IMR-90 (cell line): Measurements from ENCODE around the gene MDM4. TPM values are rescaled to one million over a fixed set of nuclear protein-coding genes. Genes with fewer than 3 reads are reported as not detected.

Source experiments
- ATAC-seq: fragments of 200-7000 bp; cut with Tn5 transposase; 2 replicates; pipeline ENCODE4 v1.9.1; 2020; ENCODE audit warnings: low read depth, mild to moderate bottlenecking, moderate library complexity
- BruUV-seq: library from RNA; stranded (reverse); fragments of 400-500 nt; replicated peaks from 2 replicates; lab custom pipeline; 2021; lab: Mats Ljungman, UMichigan
- CTCF ChIA-PET: fragments of 300-600 bp; formaldehyde crosslinking; extraction: SDS; loops from one replicate; lab custom pipeline; 2021; ENCODE audit warnings: antibody characterized with exemption; lab: Yijun Ruan, JAX
- POLR2A ChIA-PET: fragments of 300-600 bp; sonication (Branson Sonifier 250); formaldehyde crosslinking; loops from one replicate; lab custom pipeline; 2022; ENCODE audit warnings: antibody characterized with exemption; ENCODE audit not compliant: unreplicated experiment; lab: Charles Lee
- DNase-seq: peaks from one replicate; pipeline ENCODE4 v3.0.0; 2013
- H2AFZ ChIP-seq: replicated peaks from 2 replicates; pipeline ENCODE3; 2013; ENCODE audit warnings: low read length, mild to moderate bottlenecking; ENCODE audit not compliant: poor library complexity
- H2AK5ac ChIP-seq: 2 replicates; pipeline ENCODE4 v1.6.1; 2013; ENCODE audit warnings: low read depth, low read length, inconsistent platforms
- H2AK9ac ChIP-seq: replicated peaks from 2 replicates; pipeline ENCODE3; 2013; ENCODE audit warnings: mild to moderate bottlenecking, low read depth, low read length, moderate library complexity; ENCODE audit not compliant: poor library complexity
- H2BK120ac ChIP-seq: 2 replicates; pipeline ENCODE4 v1.6.1; 2013; ENCODE audit warnings: low read depth, low read length, inconsistent platforms
- H2BK15ac ChIP-seq: 3 replicates; pipeline ENCODE4 v1.6.1; 2013; ENCODE audit warnings: low read depth, low read length, inconsistent platforms
- H2BK20ac ChIP-seq: 2 replicates; pipeline ENCODE4 v1.6.1; 2013; ENCODE audit warnings: low read depth, mild to moderate bottlenecking, inconsistent platforms, low read length, moderate library complexity
- H2BK5ac ChIP-seq: 2 replicates; pipeline ENCODE4 v1.6.1; 2013; ENCODE audit warnings: mild to moderate bottlenecking, low read depth, low read length, inconsistent platforms; ENCODE audit not compliant: poor library complexity, severe bottlenecking
- H3K14ac ChIP-seq: replicated peaks from 2 replicates; pipeline ENCODE4 v1.6.1; 2013; ENCODE audit warnings: low read depth, low read length, inconsistent platforms
- H3K18ac ChIP-seq: 2 replicates; pipeline ENCODE4 v1.6.1; 2013; ENCODE audit warnings: low read depth, low read length, control low read depth
- H3K23ac ChIP-seq: 2 replicates; pipeline ENCODE4 v1.6.1; 2013; ENCODE audit warnings: low read depth, low read length, inconsistent platforms
- H3K27ac ChIP-seq: 2 replicates; pipeline ENCODE4 v1.5.1; 2013; ENCODE audit warnings: mild to moderate bottlenecking, control low read depth, low read length; ENCODE audit not compliant: insufficient read depth
- H3K27me3 ChIP-seq: 2 replicates; pipeline ENCODE4 v1.6.1; 2013; ENCODE audit warnings: low read length; ENCODE audit not compliant: control insufficient read depth, insufficient read depth
- H3K36me3 ChIP-seq: 2 replicates; pipeline ENCODE4 v1.6.1; 2013; ENCODE audit warnings: low read length, mixed read lengths; ENCODE audit not compliant: control insufficient read depth, insufficient read depth
- H3K4ac ChIP-seq: 2 replicates; pipeline ENCODE4 v1.6.1; 2013; ENCODE audit warnings: low read depth, low read length, inconsistent platforms
- H3K4me1 ChIP-seq: 2 replicates; pipeline ENCODE4 v1.6.1; 2013; ENCODE audit warnings: low read length, mixed read lengths; ENCODE audit not compliant: control insufficient read depth, insufficient read depth
- H3K4me2 ChIP-seq: 2 replicates; pipeline ENCODE4 v1.6.1; 2013; ENCODE audit warnings: low read depth, mild to moderate bottlenecking, control low read depth, low read length, moderate library complexity
- H3K4me3 ChIP-seq: 2 replicates; pipeline ENCODE4 v1.5.1; 2013; ENCODE audit warnings: low read depth, mild to moderate bottlenecking, control low read depth, low read length, moderate library complexity; ENCODE audit not compliant: insufficient read depth
- H3K56ac ChIP-seq: 2 replicates; pipeline ENCODE4 v1.6.1; 2013; ENCODE audit warnings: low read length, inconsistent platforms; ENCODE audit not compliant: insufficient read depth; ENCODE audit errors: extremely low read depth
- H3K79me1 ChIP-seq, 2 experiments: 2 replicates each; pipeline ENCODE4 v1.6.1; 2013; ENCODE audit warnings: low read length in 2 of 2, inconsistent platforms in 1 of 2, low read depth in 1 of 2
- H3K9ac ChIP-seq: 2 replicates; pipeline ENCODE4 v1.6.1; 2013; ENCODE audit warnings: low read depth, low read length, control low read depth
- H3K9me1 ChIP-seq: 2 replicates; pipeline ENCODE4 v1.6.1; 2013; ENCODE audit warnings: low read length, inconsistent platforms; ENCODE audit not compliant: insufficient read depth
- H3K9me3 ChIP-seq: 2 replicates; pipeline ENCODE4 v1.6.1; 2013; ENCODE audit warnings: low read length; ENCODE audit not compliant: control insufficient read depth, insufficient read depth
- H4K20me1 ChIP-seq: 2 replicates; pipeline ENCODE4 v1.6.1; 2013; ENCODE audit warnings: low read length, inconsistent platforms; ENCODE audit not compliant: insufficient read depth
- H4K5ac ChIP-seq: 2 replicates; pipeline ENCODE4 v1.6.1; 2013; ENCODE audit warnings: mild to moderate bottlenecking, low read depth, low read length, control low read depth
- H4K8ac ChIP-seq, 2 experiments: 2 replicates each; pipeline ENCODE4 v1.6.1; 2013; ENCODE audit warnings: low read depth in 2 of 2, low read length in 2 of 2, control low read depth in 1 of 2, inconsistent platforms in 1 of 2
- H4K91ac ChIP-seq: 2 replicates; pipeline ENCODE4 v1.6.1; 2013; ENCODE audit warnings: low read depth, low read length, inconsistent platforms; ENCODE audit not compliant: insufficient read depth
- BHLHE40 ChIP-seq: fragments of 150-350 bp; IDR thresholded peaks from 2 replicates; pipeline ENCODE4 v1.6.1; 2016; ENCODE audit warnings: mild to moderate bottlenecking, low read depth, low read length
- CEBPB ChIP-seq: IDR thresholded peaks from 2 replicates; pipeline ENCODE4 v1.6.1; 2012; ENCODE audit warnings: low read depth, low read length, improper control_type of control experiment
- CHD1 ChIP-seq: IDR thresholded peaks from 2 replicates; pipeline ENCODE4 v1.6.1; 2012; ENCODE audit warnings: low read depth, low read length, improper control_type of control experiment
- MAFK ChIP-seq: IDR thresholded peaks from 2 replicates; pipeline ENCODE4 v1.6.1; 2012; ENCODE audit warnings: low read depth, low read length, improper control_type of control experiment
- RFX5 ChIP-seq: IDR thresholded peaks from 2 replicates; pipeline ENCODE4 v1.8.0; 2012; ENCODE audit warnings: low read depth, mild to moderate bottlenecking, low read length, moderate library complexity
- WGBS, 2 experiments: methylation state at CpG; one replicate each; pipeline versions ENCODE4 v1.1.5 to v1.1.7; 2013; ENCODE audit warnings: missing lambda C conversion rate in 2 of 2; ENCODE audit not compliant: insufficient read length in 1 of 2; ENCODE audit errors: extremely low coverage in 2 of 2; 5-methylcytosine and 5-hydroxymethylcytosine counted together
- dilution Hi-C: fragments of 300-500 bp; cut with HindIII; formaldehyde crosslinking; loops from one replicate; pipeline ENCODE4 v1.14.3; 2018; ENCODE audit warnings: low sequenced_read_pairs; ENCODE audit not compliant: unreplicated experiment
- in situ Hi-C: fragments of 300-500 bp; cut with MboI; formaldehyde crosslinking; loops from 3 replicates; pipeline ENCODE4 v1.14.3; 2019; ENCODE audit warnings: low sequenced_read_pairs, inconsistent platforms, mixed read lengths
- intact Hi-C: fragments of 100-400 bp; cut with micrococcal nuclease; formaldehyde crosslinking; loops from 2 replicates; pipeline ENCODE4 v1.10.0; 2022
- polyA plus RNA-seq, 3 experiments: library from polyadenylated mRNA; depleted of rRNA; stranded (reverse); fragments of >200 nt; gene quantifications; 2 replicates each; pipeline ENCODE4 v1.2.3, GENCODE V29; 2012; ENCODE audit warnings: low replicate concordance in 1 of 3
- total RNA-seq: library from RNA; depleted of rRNA; stranded (reverse); fragments of >200 nt; gene quantifications from 2 replicates; pipeline ENCODE4 v1.2.3, GENCODE V29; 2012

Gene MDM4
- total and polyA plus RNA-seq, 2 of the 4 experiments (the other 2 are of a cell fraction) = 7.4 to 20.1 TPM

- TF ChIP-seq CHD1 (no peak), CEBPB (no peak)
Measured at GRCh38 chr1:204503122-204503912, 12.9 kb upstream of the MDM4 start (continued).

GRCh38 chr1:204503913-204504519 lies 12.2 kb upstream of the MDM4 start:
- Histone ChIP-seq H2BK5ac (no peak overlapping the region), H3K18ac (no peak overlapping the region), H4K8ac (no peak overlapping the region), H3K36me3 (no peaks in the 10 kb centered on the region), H2BK20ac (no peak overlapping the region), H3K4me1 (no peaks in the 10 kb centered on the region), H3K23ac (no peak overlapping the region), H3K9me3 (peaks cover 5% of the 10 kb centered on the region), H4K20me1 (peaks cover 3% of the 10 kb centered on the region; the same call in 1 of the 2 replicates), H3K9me1 (0 out of 2 replicates have a peak, but pooled peaks cover 3% of the 10 kb centered on the region), H3K4ac (no peak overlapping the region), H4K5ac (no peak overlapping the region), H2BK120ac (no peak overlapping the region), H3K27ac (no peak overlapping the region), H3K79me1 (no peaks in the 10 kb centered on the region), H3K9ac (no peak overlapping the region), H3K27me3 (peaks cover 8% of the 10 kb centered on the region; the same call in 1 of the 2 replicates), H2AFZ (no peak overlapping the region), H2AK9ac (no peak overlapping the region), H3K4me3 (no peak overlapping the region), H2AK5ac (no peak overlapping the region), H2BK15ac (no peak overlapping the region), H4K91ac (no peak overlapping the region), H3K56ac (no peak overlapping the region), H3K4me2 (no peak overlapping the region), H3K14ac (no peak overlapping the region)
- ChIA-PET CTCF (interaction anchor here (0.7 to 1.4 kb wide), 6 partner anchors 11 to 342 kb away, joined by 3 to 7 read pairs (median 3); partner anchors contain the start of gene MDM4), POLR2A (no interaction called here)
- no CpG with 5 or more reads among the region's 4 CpGs for WGBS, 2 experiments
- dilution Hi-C loops = no loop called here
- DNase-seq (no peak), ATAC-seq (no peak)
- intact Hi-C loops = loop anchor here (1.0 to 5.0 kb wide), 4 partner anchors 58 to 342 kb away; no protein-coding TSS in a partner anchor
- in situ Hi-C loops = loop anchor here (5.0 kb wide), 1 partner anchor 57 kb away; no protein-coding TSS in a partner anchor
- BruUV-seq = no TSS peak
- TF ChIP-seq MAFK = no peak
- no peak for TF ChIP-seq BHLHE40
- TF ChIP-seq RFX5 = no peak
